COLO668 (cell line): Measurements from ENCODE around the gene HPGD.

Source experiments
- DNase-seq: peaks from one replicate; lab custom pipeline; 2025; ENCODE audit not compliant: unreplicated experiment; lab: John Stamatoyannopoulos, UW

Gene HPGD

GRCh38 chr4:174475528-174475927 lies 46.8 kb downstream of the HPGD start:
- no peak for DNase-seq

GRCh38 chr4:174474457-174475075 lies 47.7 kb downstream of the HPGD start:
- DNase-seq, result no peak

GRCh38 chr4:174467107-174467506 lies 55.2 kb downstream of the HPGD start:
- no peak for DNase-seq

GRCh38 chr4:174464949-174465348 lies 57.3 kb downstream of the HPGD start:
- no peak for DNase-seq

GRCh38 chr4:174461466-174462106 lies 60.7 kb downstream of the HPGD start:
- no peak for DNase-seq

GRCh38 chr4:174460684-174461083 lies 61.6 kb downstream of the HPGD start:
- no peak for DNase-seq

- DNase-seq, result no peak
Observed at GRCh38 chr4:174457468-174457867, 64.8 kb downstream of the HPGD start.

GRCh38 chr4:174454815-174455473 lies 67.3 kb downstream of the HPGD start:
- DNase-seq, result no peak

GRCh38 chr4:174451718-174452296 lies 70.5 kb downstream of the HPGD start:
- DNase-seq, result no peak

- DNase-seq, result no peak
Observed at GRCh38 chr4:174450786-174451125, 71.5 kb downstream of the HPGD start.

- DNase-seq, result no peak
Observed at GRCh38 chr4:174449944-174450785, 72.1 kb downstream of the HPGD start.

GRCh38 chr4:174449152-174449551 lies 73.1 kb downstream of the HPGD start:
- no peak for DNase-seq

GRCh38 chr4:174444390-174444789 lies 77.9 kb downstream of the HPGD start:
- no peak for DNase-seq
